Adrenal gland (tissue), 12 donors: ENCODE data around the gene KCTD1. TPM values are rescaled to one million over a fixed set of nuclear protein-coding genes. Genes with fewer than 3 reads are reported as not detected.

Experiments used
- DNase-seq, 7 donors: peaks; one replicate each; pipeline ENCODE4 v3.0.0-alpha.2; 2019 to 2020
- H3K27ac ChIP-seq, 5 donors: fragments of 200-600 bp; sonication (generic) in 4 of 5; 1 replicate in 3 of 5; 2 replicates in 2 of 5; pipeline versions ENCODE4 v1.5.1 to v1.8.0; 2016 to 2020; ENCODE audit warnings: mild to moderate bottlenecking in 1 of 5
- H3K27me3 ChIP-seq: fragments of 200-600 bp; 2 replicates; pipeline ENCODE4 v1.8.0; 2021
- H3K36me3 ChIP-seq, 2 donors: fragments of 200-600 bp; replicated peaks in 1 of 2; 1 replicate in 1 of 2; 2 replicates in 1 of 2; pipeline versions ENCODE4 v1.5.1 to v1.8.0; 2018 to 2022
- H3K4me1 ChIP-seq, 2 donors: fragments of 200-600 bp; replicated peaks in 1 of 2; 1 replicate in 1 of 2; 2 replicates in 1 of 2; pipeline versions ENCODE4 v1.5.1 to v1.8.0; 2018 to 2021
- H3K4me3 ChIP-seq, 4 donors: fragments of 200-600 bp; sonication (generic) in 3 of 4; one replicate each; pipeline ENCODE4 v1.5.1; 2016 to 2018
- H3K9me3 ChIP-seq, 3 donors: fragments of 200-600 bp; sonication (generic) in 1 of 3; replicated peaks in 1 of 3; 1 replicate in 2 of 3; 2 replicates in 1 of 3; pipeline versions ENCODE4 v1.5.1 to v1.8.0; 2016 to 2021
- POLR2A ChIP-seq, 2 donors: fragments of 450-650 bp; IDR thresholded peaks; one replicate each; pipeline ENCODE4 v1.6.1; 2017; ENCODE audit warnings: antibody characterized with exemption in 2 of 2, mild to moderate bottlenecking in 2 of 2, moderate library complexity in 1 of 2
- WGBS, 4 donors: extraction: QIAGEN DNeasy Blood & Tissue Kit in 2 of 4; methylation state at CpG; one replicate each; pipeline versions ENCODE4 v1.1.5 to v1.1.7; 2013 to 2017; 5-methylcytosine and 5-hydroxymethylcytosine counted together
- intact Hi-C, 2 donors: fragments of 100-400 bp; cut with DNase I; formaldehyde crosslinking; loops; one replicate each; pipeline versions ENCODE4 v1.14.1 to v1.15.0; 2022 to 2023
- polyA plus RNA-seq, 3 donors: library from polyadenylated mRNA; stranded (reverse); fragments of 200-250 nt in 2 of 3; fragments of 350-450 nt in 1 of 3; fragmentation: Illumina TruSeq in 1 of 3; extraction: RNeasy Lipid Tissue Mini Kit (QIAGEN cat#74804) in 1 of 3; gene quantifications; one replicate each; pipeline ENCODE4 v1.2.3, GENCODE V29; 2013 to 2014
- total RNA-seq, 9 donors: library from RNA; depleted of rRNA in 4 of 9; stranded (reverse); fragments of >200 nt in 4 of 9; fragments of 120-200 nt in 1 of 9; fragmentation: NEBNext Ultra II Directional in 1 of 9; extraction: Animal tissue kit (Norgen Biotek cat#: 25700) in 1 of 9; gene quantifications; one replicate each; pipeline versions ENCODE4 v1.1.0 to v1.2.4, GENCODE V29; 2013 to 2023
- TF ChIP-seq, protein P1 (sequence below), 6 experiments: fragments of 450-650 bp in 4 of 6; fragments of 200-600 bp in 2 of 6; sonication (generic) in 1 of 6; IDR thresholded peaks; 1 replicate in 5 of 6; 2 replicates in 1 of 6; pipeline versions ENCODE4 v1.5.1 to v1.8.0; 2016 to 2021; ENCODE audit warnings: antibody characterized with exemption in 6 of 6, mild to moderate bottlenecking in 2 of 6, moderate library complexity in 1 of 6
- donor health status: healthy with polysubstance abuse.
- donor health status: Bipolar disorder and iron deficiency.
- donor health status: DM: yes; HTN: yes; CAD: no.
- donor health status: DM: no; HTN: no; CAD: no.
- donor health status: DM: no; HTN: no; CAD: no.
- donor health status: DM: yes; HTN: yes; CAD: no.

Gene KCTD1
- total and polyA plus RNA-seq, 12 donors = 9.8 to 44.8 (median 30.8) TPM

DNA sequence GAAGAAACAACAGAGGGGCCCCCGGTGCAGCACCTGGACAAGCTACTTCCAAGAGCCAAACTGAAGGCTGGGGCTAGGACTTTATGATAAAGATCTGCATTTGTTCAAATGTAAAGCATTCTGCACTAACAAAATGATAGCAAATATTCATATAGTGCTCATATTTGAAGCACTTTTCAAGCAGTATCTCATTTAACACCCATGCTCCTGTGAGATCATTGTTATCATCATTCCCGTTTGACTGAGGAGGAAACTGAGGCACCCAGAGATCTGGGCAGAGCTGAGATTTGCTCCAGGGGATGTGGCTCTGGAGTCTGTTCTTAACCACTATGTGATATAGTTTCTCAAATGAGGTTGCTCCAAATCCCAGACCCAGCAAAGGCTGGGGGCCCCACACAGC, 9.8 kb downstream of the KCTD1 start:
- Histone ChIP-seq H3K4me3 (no peak overlapping the region), H3K27ac (no peak overlapping the region), H3K27me3 (no peaks in the 10 kb centered on the region), H3K4me1 (peaks cover 8 to 32% of the 10 kb centered on the region in 2 donors), H3K9me3 (no peaks in the 10 kb centered on the region), H3K36me3 (no peaks in the 10 kb centered on the region)
- no peak for DNase-seq
- no peak for TF ChIP-seq POLR2A (IDR thresholded peaks at IDR 0.05)
- TF ChIP-seq, protein P1, sequence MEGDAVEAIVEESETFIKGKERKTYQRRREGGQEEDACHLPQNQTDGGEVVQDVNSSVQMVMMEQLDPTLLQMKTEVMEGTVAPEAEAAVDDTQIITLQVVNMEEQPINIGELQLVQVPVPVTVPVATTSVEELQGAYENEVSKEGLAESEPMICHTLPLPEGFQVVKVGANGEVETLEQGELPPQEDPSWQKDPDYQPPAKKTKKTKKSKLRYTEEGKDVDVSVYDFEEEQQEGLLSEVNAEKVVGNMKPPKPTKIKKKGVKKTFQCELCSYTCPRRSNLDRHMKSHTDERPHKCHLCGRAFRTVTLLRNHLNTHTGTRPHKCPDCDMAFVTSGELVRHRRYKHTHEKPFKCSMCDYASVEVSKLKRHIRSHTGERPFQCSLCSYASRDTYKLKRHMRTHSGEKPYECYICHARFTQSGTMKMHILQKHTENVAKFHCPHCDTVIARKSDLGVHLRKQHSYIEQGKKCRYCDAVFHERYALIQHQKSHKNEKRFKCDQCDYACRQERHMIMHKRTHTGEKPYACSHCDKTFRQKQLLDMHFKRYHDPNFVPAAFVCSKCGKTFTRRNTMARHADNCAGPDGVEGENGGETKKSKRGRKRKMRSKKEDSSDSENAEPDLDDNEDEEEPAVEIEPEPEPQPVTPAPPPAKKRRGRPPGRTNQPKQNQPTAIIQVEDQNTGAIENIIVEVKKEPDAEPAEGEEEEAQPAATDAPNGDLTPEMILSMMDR (IDR thresholded peaks at IDR 0.05) = no peak
- intact Hi-C loops = no loop called here
- 80 to 90% (median 87%) methylated on average over 2 of the region's 2 CpGs for WGBS, 4 donors

DNA sequence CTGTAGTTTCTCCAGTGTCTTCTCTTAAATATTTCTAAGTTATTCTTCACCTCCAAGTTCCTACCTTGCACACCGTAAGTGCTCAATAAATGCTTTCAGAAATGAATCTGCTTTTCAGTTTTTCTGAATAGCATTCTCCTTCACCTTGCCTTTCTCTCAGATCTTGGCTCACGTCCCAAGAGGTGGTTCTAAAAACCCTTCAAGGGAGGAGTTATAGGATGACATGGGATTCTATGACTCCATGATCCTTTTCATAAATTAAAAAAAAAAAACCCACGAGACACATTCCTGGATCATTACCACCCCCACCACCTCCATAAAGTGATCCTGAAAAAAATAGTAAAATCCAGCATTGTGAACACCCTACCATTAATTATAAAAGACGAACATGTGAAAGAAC, 11.7 kb downstream of the KCTD1 start:
- intact Hi-C loops = no loop called here
- WGBS, 4 donors = 76 to 82% (median 79%) methylated on average over 4 of the region's 4 CpGs
- no peaks in the 10 kb centered on the region for H3K27me3 ChIP-seq

DNA sequence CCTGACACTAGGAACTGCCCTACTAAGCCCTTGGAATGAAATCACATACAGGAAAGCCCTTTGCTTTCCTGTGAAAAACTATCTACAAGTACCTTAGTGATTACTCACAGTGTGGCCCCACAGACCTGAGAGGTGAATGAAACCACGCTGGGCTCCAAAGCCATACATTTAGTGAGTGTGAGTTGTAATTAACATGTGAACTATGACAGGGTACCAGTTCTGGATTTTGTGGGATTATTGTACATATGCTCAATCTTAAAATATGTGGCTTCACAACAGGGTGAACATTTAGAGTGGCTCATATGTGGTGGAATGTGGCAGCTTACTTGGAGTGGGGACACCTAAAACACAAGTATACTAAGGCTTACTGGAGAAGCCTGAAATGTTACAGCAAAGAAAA, 12.3 kb downstream of the KCTD1 start:
- no peak for DNase-seq
- H3K4me3 ChIP-seq = no peak overlapping the region
- peaks cover 8 to 23% of the 10 kb centered on the region in 2 donors for H3K4me1 ChIP-seq
- no peaks in the 10 kb centered on the region for H3K36me3 ChIP-seq
- H3K9me3 ChIP-seq = no peaks in the 10 kb centered on the region
- H3K27ac ChIP-seq = no peak overlapping the region
- 85 to 100% (median 86%) methylated on average over 1 of the region's 1 CpG for WGBS, 4 donors
- TF ChIP-seq, protein P1 (IDR thresholded peaks at IDR 0.05) = no peak
- TF ChIP-seq POLR2A (IDR thresholded peaks at IDR 0.05) = no peak
- intact Hi-C loops = no loop called here
- no peaks in the 10 kb centered on the region for H3K27me3 ChIP-seq

More for the DNA sequence above, 11.7 kb downstream of the KCTD1 start:
- Histone ChIP-seq H3K36me3 (no peaks in the 10 kb centered on the region), H3K9me3 (no peaks in the 10 kb centered on the region), H3K27ac (no peak overlapping the region), H3K4me1 (peaks cover 8 to 23% of the 10 kb centered on the region in 2 donors), H3K4me3 (no peak overlapping the region)
- no peak for DNase-seq
- TF ChIP-seq POLR2A (IDR thresholded peaks at IDR 0.05) = no peak
- TF ChIP-seq, protein P1 (IDR thresholded peaks at IDR 0.05) = no peak

DNA sequence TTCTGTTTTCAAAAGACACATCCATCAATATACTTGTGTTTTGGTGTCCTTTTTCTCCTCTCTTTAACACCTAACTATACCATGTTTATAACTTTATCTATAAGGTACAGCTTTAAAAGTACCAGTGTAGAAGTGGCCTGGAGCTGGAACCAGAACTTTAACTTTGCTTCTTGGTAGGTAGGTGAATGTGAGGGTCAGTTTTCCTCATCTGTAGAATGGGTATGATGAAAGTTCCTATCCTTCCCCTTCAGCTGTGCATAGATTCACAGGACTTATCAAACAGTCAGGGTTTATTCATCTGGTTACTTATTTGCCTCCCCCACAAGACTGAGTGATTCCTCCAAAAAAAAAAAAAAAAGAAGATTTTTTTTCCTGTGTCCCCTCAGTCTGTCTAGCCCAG, 12.7 kb downstream of the KCTD1 start:
- H3K27me3 ChIP-seq = no peaks in the 10 kb centered on the region
- H3K4me3 ChIP-seq = no peak overlapping the region
- TF ChIP-seq, protein P1 (IDR thresholded peaks at IDR 0.05) = no peak
- TF ChIP-seq POLR2A (IDR thresholded peaks at IDR 0.05) = no peak
- H3K27ac ChIP-seq = no peak overlapping the region
- H3K4me1 ChIP-seq = peaks cover 8 to 19% of the 10 kb centered on the region in 2 donors
- H3K36me3 ChIP-seq = no peaks in the 10 kb centered on the region
- no peaks in the 10 kb centered on the region for H3K9me3 ChIP-seq
- intact Hi-C loops = no loop called here
- no peak for DNase-seq
